HG02623 (cell line): ENCODE results near the gene HOXA1.

Source experiments
- ATAC-seq: cut with Tn5 transposase; IDR thresholded peaks from one replicate; pipeline ENCODE4 v1.9.1; 2021; ENCODE audit warnings: moderate library complexity; ENCODE audit not compliant: unreplicated experiment

Gene HOXA1

GRCh38 chr7:27117887-27118491, 22.2 kb upstream of the HOXA1 start:
- no peak for ATAC-seq

- ATAC-seq: no peak
Measured at GRCh38 chr7:27116962-27117886, 21.4 kb upstream of the HOXA1 start.

- ATAC-seq: no peak
Measured at GRCh38 chr7:27116031-27116961, 20.5 kb upstream of the HOXA1 start.

GRCh38 chr7:27115221-27116026, 19.6 kb upstream of the HOXA1 start:
- ATAC-seq: no peak

GRCh38 chr7:27114881-27115220, 19.1 kb upstream of the HOXA1 start:
- no peak for ATAC-seq

GRCh38 chr7:27113991-27114769, 18.4 kb upstream of the HOXA1 start:
- ATAC-seq: no peak

- no peak for ATAC-seq
Measured at GRCh38 chr7:27112955-27113949, 17.5 kb upstream of the HOXA1 start.

GRCh38 chr7:27112361-27112760, 16.6 kb upstream of the HOXA1 start:
- ATAC-seq: no peak

- no peak for ATAC-seq
Measured at GRCh38 chr7:27111751-27112277, 16.0 kb upstream of the HOXA1 start.

- no peak for ATAC-seq
Measured at GRCh38 chr7:27111042-27111750, 15.4 kb upstream of the HOXA1 start.

- ATAC-seq: no peak
Measured at GRCh38 chr7:27110186-27111031, 14.6 kb upstream of the HOXA1 start.

- ATAC-seq: no peak
Measured at GRCh38 chr7:27109466-27110185, 13.8 kb upstream of the HOXA1 start.

- ATAC-seq: no peak
Measured at GRCh38 chr7:27108390-27109127, 12.8 kb upstream of the HOXA1 start.

GRCh38 chr7:27107391-27108381, 11.9 kb upstream of the HOXA1 start:
- ATAC-seq: no peak
